KMS-11 (cell line): ENCODE data around the gene SIRT5.

Source experiments
- H2AFZ ChIP-seq: fragments of 200-600 bp; sonication (generic); 2 replicates; pipeline ENCODE4 v1.6.1; 2016; ENCODE audit warnings: antibody characterized with exemption, mixed run types, low read depth
- H3K27ac ChIP-seq: fragments of 200-600 bp; sonication (generic); 2 replicates; pipeline ENCODE4 v1.6.1; 2016; ENCODE audit warnings: mild to moderate bottlenecking, mixed run types
- H3K27me3 ChIP-seq: fragments of 200-600 bp; sonication (generic); 2 replicates; pipeline ENCODE4 v1.6.1; 2017; ENCODE audit warnings: mild to moderate bottlenecking, low read depth, mixed run types, moderate library complexity; ENCODE audit not compliant: insufficient read depth
- H3K36me3 ChIP-seq: fragments of 200-600 bp; sonication (generic); 2 replicates; pipeline ENCODE4 v1.6.1; 2017; ENCODE audit warnings: mild to moderate bottlenecking, mixed run types; ENCODE audit not compliant: insufficient read depth
- H3K4me1 ChIP-seq: fragments of 200-600 bp; sonication (generic); 2 replicates; pipeline ENCODE4 v1.6.1; 2016; ENCODE audit warnings: mild to moderate bottlenecking, low read depth, mixed run types; ENCODE audit not compliant: poor library complexity, severe bottlenecking
- H3K4me2 ChIP-seq: fragments of 200-600 bp; sonication (generic); 2 replicates; pipeline ENCODE4 v1.7.0; 2016; ENCODE audit warnings: mild to moderate bottlenecking, mixed run types
- H3K4me3 ChIP-seq: fragments of 200-600 bp; sonication (generic); IDR thresholded peaks from 2 replicates; pipeline ENCODE4 v1.6.1; 2017; ENCODE audit warnings: low read depth, low read length, mixed read lengths; ENCODE audit not compliant: insufficient read depth
- H3K79me2 ChIP-seq: fragments of 200-600 bp; sonication (generic); 2 replicates; pipeline ENCODE4 v1.6.1; 2016; ENCODE audit warnings: low read depth, mixed run types; ENCODE audit not compliant: insufficient read depth
- H3K9ac ChIP-seq: fragments of 200-600 bp; sonication (generic); 2 replicates; pipeline ENCODE4 v1.6.1; 2016; ENCODE audit warnings: mild to moderate bottlenecking, mixed run types
- H4K20me1 ChIP-seq: fragments of 200-600 bp; sonication (generic); 2 replicates; pipeline ENCODE4 v1.6.1; 2016; ENCODE audit warnings: mild to moderate bottlenecking, mixed run types; ENCODE audit not compliant: insufficient read depth
- CTCF ChIP-seq: fragments of 200-600 bp; sonication (generic); conservative IDR thresholded peaks from 2 replicates; pipeline ENCODE4 v1.6.1; 2017; ENCODE audit warnings: low read depth, mild to moderate bottlenecking, antibody characterized with exemption, low read length, moderate library complexity, mixed read lengths

SIRT5 gene

GRCh38 chr6:13565921-13566320 lies 8.5 kb upstream of the SIRT5 start:
- Histone ChIP-seq H3K4me3 (no peak overlapping the region), H3K79me2 (no peaks in the 10 kb centered on the region), H3K4me2 (no peak overlapping the region), H3K4me1 (no peaks in the 10 kb centered on the region), H2AFZ (no peak overlapping the region), H4K20me1 (no peaks in the 10 kb centered on the region), H3K27me3 (no peaks in the 10 kb centered on the region), H3K9ac (no peak overlapping the region), H3K27ac (no peak overlapping the region), H3K36me3 (no peaks in the 10 kb centered on the region)
- TF ChIP-seq CTCF, result no peak

GRCh38 chr6:13566500-13566899 lies 7.9 kb upstream of the SIRT5 start:
- Histone ChIP-seq H3K4me1 (no peaks in the 10 kb centered on the region), H3K4me3 (no peak overlapping the region), H3K9ac (no peak overlapping the region), H3K36me3 (no peaks in the 10 kb centered on the region), H3K27me3 (no peaks in the 10 kb centered on the region), H3K4me2 (no peak overlapping the region), H2AFZ (no peak overlapping the region), H4K20me1 (no peaks in the 10 kb centered on the region), H3K27ac (no peak overlapping the region), H3K79me2 (no peaks in the 10 kb centered on the region)
- no peak for TF ChIP-seq CTCF

GRCh38 chr6:13568970-13569369 lies 5.4 kb upstream of the SIRT5 start:
- Histone ChIP-seq H3K79me2 (no peaks in the 10 kb centered on the region), H3K27ac (no peak overlapping the region), H2AFZ (no peak overlapping the region), H3K27me3 (no peaks in the 10 kb centered on the region), H4K20me1 (no peaks in the 10 kb centered on the region), H3K4me1 (peaks cover 6% of the 10 kb centered on the region), H3K4me2 (no peak overlapping the region), H3K4me3 (no peak overlapping the region), H3K36me3 (no peaks in the 10 kb centered on the region), H3K9ac (no peak overlapping the region)
- no peak for TF ChIP-seq CTCF

GRCh38 chr6:13572240-13572639 lies 2.2 kb upstream of the SIRT5 start:
- Histone ChIP-seq H3K4me3 (no peak overlapping the region), H4K20me1 (no peaks in the 10 kb centered on the region), H3K4me2 (no peak overlapping the region), H3K36me3 (no peaks in the 10 kb centered on the region), H3K4me1 (peaks cover 13% of the 10 kb centered on the region), H3K9ac (no peak overlapping the region), H3K27ac (no peak overlapping the region), H2AFZ (no peak overlapping the region), H3K27me3 (no peaks in the 10 kb centered on the region), H3K79me2 (no peaks in the 10 kb centered on the region; the same call in 1 of the 2 replicates)
- no peak for TF ChIP-seq CTCF
